ENCODE data around the gene XYLB.

- TF ChIP-seq CTCF (conservative IDR thresholded peaks at IDR 0.05) (no peak), ZFX (IDR thresholded peaks at IDR 0.05) (no peak)
Observed at GRCh38 chr3:38460377-38461270, 114.0 kb downstream of the XYLB start.

Data from C4-2B (cell line).